ENCODE data around the gene GRK5.

- TF ChIP-seq CTCF (IDR thresholded peaks at IDR 0.05) (no peak), POLR2A (IDR thresholded peaks at IDR 0.05) (no peak)
Measured at GRCh38 chr10:119259345-119259744, 52.0 kb downstream of the GRK5 start.

Measured in right lobe of liver (tissue), 4 donors.